ENCODE measurements around the gene TNF. TPM values are rescaled to one million over a fixed set of nuclear protein-coding genes. Genes with fewer than 3 reads are reported as not detected.

Gene TNF
- total RNA-seq, 6 experiments from 2014 or later: 0.15 to 1.0 TPM; not detected in 4

DNA sequence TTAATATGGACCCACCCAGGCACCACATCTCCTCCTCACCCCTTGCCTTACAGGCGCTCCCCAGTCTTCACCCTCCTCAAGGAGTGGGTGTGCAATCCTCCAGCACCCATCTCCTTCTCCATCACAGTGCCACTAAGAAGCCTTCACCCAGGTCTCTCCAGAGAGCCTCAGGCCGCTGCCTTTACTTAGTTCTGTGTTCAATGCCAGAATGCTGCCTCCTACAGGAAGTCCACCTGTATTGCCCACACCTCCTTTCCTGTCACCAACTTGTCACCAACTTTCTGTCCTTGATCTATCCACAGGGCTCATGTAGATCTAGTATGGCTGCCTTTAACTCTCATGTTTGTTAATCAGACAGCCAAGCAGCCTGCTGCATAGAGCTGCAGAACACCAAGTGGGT lies 10.1 kb downstream of the TNF start:
- intact Hi-C loops (cut with DNase I): no loop called here
- Histone ChIP-seq H3K27me3 (no peaks in the 10 kb centered on the region), H3K27ac (no peak overlapping the region), H3K4me1 (no peaks in the 10 kb centered on the region), H3K36me3 (no peaks in the 10 kb centered on the region), H3K4me3 (no peak overlapping the region), H3K9me3 (no peaks in the 10 kb centered on the region)
- WGBS (ENCODE audit: insufficient coverage, low coverage, low lambda C conversion rate, missing lambda C conversion rate): 38% methylated on average over 2 of the region's 2 CpGs
- ATAC-seq (no peak), DNase-seq (no peak)
- TF ChIP-seq POLR2A (IDR thresholded peaks at IDR 0.05): no peak
- TF ChIP-seq, protein P1, sequence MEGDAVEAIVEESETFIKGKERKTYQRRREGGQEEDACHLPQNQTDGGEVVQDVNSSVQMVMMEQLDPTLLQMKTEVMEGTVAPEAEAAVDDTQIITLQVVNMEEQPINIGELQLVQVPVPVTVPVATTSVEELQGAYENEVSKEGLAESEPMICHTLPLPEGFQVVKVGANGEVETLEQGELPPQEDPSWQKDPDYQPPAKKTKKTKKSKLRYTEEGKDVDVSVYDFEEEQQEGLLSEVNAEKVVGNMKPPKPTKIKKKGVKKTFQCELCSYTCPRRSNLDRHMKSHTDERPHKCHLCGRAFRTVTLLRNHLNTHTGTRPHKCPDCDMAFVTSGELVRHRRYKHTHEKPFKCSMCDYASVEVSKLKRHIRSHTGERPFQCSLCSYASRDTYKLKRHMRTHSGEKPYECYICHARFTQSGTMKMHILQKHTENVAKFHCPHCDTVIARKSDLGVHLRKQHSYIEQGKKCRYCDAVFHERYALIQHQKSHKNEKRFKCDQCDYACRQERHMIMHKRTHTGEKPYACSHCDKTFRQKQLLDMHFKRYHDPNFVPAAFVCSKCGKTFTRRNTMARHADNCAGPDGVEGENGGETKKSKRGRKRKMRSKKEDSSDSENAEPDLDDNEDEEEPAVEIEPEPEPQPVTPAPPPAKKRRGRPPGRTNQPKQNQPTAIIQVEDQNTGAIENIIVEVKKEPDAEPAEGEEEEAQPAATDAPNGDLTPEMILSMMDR (IDR thresholded peaks at IDR 0.05): peak; percentile 13 to 27 (median 22)

DNA sequence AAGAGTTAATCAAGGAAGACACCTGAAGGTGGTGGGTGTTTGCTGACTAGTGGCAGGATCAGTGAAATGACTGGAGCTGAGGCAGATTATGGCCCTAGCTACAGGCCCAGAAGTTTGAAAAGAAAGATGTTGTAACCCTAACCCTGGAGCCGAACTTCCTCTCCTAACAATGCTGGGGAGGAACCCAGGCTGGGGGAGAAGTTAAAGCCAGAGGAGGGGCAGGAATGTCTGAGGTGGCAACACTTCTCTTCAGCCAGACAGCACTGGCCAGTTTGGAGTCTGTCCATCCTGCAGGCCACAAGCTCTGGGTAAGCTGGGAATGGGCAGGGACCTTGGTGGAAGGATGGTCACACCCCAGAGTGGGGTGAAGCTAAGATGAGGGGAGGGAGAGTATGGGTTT lies 10.6 kb downstream of the TNF start, which contains the start of gene LST1:
TSS of gene LST1 (plus strand) at position 270 of the 400 bp plus-strand sequence. CDS start 1,023 bp downstream, outside the sequence.
- Histone ChIP-seq H3K36me3 (no peaks in the 10 kb centered on the region), H3K4me3 (peak within 1 kb of the TSS in 2 of 3 donors; percentile 9 to 12), H3K27me3 (no peaks in the 10 kb centered on the region), H3K27ac (peak within 1 kb of the TSS in 2 of 3 donors; percentile 22 to 26), H3K9me3 (no peaks in the 10 kb centered on the region), H3K4me1 (no peaks in the 10 kb centered on the region)
- DNase-seq (peak in 1 of 3 donors; percentile 60), ATAC-seq (peak; percentile 35 to 45 (median 38))
- intact Hi-C loops (cut with DNase I): no loop called here
- WGBS (ENCODE audit: insufficient coverage, low coverage, low lambda C conversion rate, missing lambda C conversion rate): 33% methylated on average over 1 of the region's 1 CpG
- TF ChIP-seq POLR2A (IDR thresholded peaks at IDR 0.05): no peak
- TF ChIP-seq, protein P1 (IDR thresholded peaks at IDR 0.05): no peak

DNA sequence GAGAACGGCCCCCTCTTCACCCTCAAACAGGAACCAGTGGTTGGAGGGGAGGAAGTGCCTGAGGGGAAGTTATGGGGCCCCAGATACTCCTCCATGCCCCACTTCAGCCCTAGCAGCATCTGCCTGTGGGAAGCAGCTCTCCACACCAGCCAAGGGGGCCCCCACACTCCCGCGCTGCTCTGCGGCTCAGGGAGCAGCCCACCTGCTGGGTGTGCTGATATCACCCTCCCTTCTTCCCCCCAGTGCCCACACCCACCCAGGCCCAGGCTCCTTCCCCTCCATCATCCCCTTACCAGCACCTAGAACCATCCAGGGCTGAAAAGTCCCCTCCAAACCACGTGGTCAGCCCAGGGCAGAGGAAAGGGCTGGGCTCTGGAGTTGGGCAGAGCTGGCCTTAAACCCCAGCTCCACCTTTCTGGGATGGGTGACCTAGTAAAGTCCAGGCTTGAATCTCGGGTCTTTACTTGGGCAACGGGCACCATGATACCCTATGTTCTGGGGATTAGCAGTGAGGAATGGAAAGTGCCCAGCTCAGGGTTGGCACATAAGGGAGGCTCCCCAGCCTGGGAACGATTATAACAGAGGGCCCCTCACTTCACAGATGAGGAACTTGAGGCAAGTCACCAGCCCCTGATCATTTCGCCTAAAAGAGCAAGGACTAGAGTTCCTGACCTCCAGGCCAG lies 11.4 kb downstream of the TNF start:
- Histone ChIP-seq H3K4me3 (peak overlapping the region in 2 of 3 donors; percentile 9 to 12), H3K9me3 (no peaks in the 10 kb centered on the region), H3K27ac (peak overlapping the region in 2 of 3 donors; percentile 22 to 26), H3K27me3 (no peaks in the 10 kb centered on the region), H3K4me1 (no peaks in the 10 kb centered on the region), H3K36me3 (no peaks in the 10 kb centered on the region)
- DNase-seq (peak in 2 of 3 donors; percentile 37 to 63), ATAC-seq (peak; percentile 49 to 70 (median 57))
- TF ChIP-seq POLR2A (IDR thresholded peaks at IDR 0.05): no peak
- 33% methylated on average over 2 of the region's 9 CpGs for WGBS (ENCODE audit: insufficient coverage, low coverage, low lambda C conversion rate, missing lambda C conversion rate)
- intact Hi-C loops (cut with DNase I): no loop called here

DNA sequence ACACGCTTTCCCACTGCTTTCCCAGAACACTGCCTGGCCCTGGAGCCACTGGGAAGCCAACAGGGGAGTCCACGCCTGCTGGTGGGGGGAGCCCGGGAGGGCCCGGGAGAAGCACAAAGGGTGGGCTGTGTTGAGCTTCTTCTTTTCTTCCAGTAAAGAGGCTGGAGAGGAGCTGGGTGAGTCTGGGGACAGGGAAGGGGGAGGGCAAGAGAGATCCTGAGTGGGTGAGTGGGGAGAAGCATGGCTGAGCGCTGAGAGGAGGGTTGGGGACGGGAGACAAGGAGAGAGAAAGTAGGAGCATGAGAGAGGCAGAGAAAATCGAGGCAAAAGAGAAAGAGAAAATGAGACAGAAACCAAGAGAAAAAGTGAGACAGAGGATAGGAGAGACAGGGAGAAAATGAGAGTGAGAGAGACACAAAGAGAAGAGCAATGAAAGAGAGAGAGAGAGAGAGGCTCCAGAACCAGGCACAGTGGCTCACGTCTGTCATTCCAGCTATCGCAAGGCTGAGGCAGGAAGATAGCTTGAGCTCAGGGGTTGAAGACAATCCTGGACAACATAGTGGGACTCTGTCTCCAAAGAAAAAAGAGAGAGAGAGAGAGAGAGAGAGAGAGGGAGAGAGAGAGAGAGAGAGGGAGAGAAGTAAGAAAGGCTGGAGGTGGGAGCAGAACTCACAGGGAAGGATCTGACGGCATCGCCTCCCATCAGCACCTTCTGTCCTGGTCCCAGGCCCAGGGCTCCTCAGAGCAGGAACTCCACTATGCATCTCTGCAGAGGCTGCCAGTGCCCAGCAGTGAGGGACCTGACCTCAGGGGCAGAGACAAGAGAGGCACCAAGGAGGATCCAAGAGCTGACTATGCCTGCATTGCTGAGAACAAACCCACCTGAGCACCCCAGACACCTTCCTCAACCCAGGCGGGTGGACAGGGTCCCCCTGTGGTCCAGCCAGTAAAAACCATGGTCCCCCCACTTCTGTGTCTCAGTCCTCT lies 12.7 kb downstream of the TNF start:
- Histone ChIP-seq H3K4me3 (peak overlapping the region in 1 of 3 donors; percentile 9), H3K27ac (peak overlapping the region in 1 of 3 donors; percentile 26), H3K27me3 (no peaks in the 10 kb centered on the region), H3K4me1 (no peaks in the 10 kb centered on the region), H3K9me3 (no peaks in the 10 kb centered on the region), H3K36me3 (no peaks in the 10 kb centered on the region)
- DNase-seq: no peak
- WGBS (ENCODE audit: insufficient coverage, low coverage, low lambda C conversion rate, missing lambda C conversion rate): 60% methylated on average over 10 of the region's 12 CpGs
- no peak for ATAC-seq
- TF ChIP-seq POLR2A (IDR thresholded peaks at IDR 0.05): no peak
- TF ChIP-seq, protein P1 (IDR thresholded peaks at IDR 0.05): no peak
- intact Hi-C loops (cut with DNase I): no loop called here
